ENCODE measurements around the gene RAB3IP.
"Not testable (repeated sequence)": the region's sequence is repeated elsewhere in the genome, so short reads cannot be mapped to it uniquely, and the experiment has no call there.

RAB3IP gene

GRCh38 chr12:69758105-69758504 is 19.4 kb downstream of the RAB3IP start:
- no peak for FAIRE-seq

- FAIRE-seq: not testable (repeated sequence)
These were observed 20.9 kb downstream of the RAB3IP start for GRCh38 chr12:69759581-69759980.

DNA sequence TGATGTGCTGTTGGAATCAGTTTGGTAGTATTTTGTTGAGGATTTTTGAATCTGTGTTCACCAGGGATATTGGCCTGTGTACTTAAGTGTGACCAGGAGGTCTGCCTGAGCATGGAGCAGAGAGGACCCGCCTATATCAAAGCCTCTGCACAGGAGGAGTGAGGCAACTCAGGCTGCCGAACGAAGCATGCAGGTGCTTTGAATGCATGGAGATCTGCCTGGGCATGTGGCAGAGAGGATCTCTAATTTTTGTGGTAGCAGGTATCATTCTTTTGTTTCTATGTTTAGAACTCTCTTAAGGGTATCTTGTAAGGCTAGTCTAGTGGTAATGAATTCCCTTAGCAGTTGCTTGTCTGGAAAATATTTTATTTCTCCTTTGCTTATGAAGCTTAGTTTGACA is 26.9 kb downstream of the RAB3IP start:
- no peak for FAIRE-seq

- FAIRE-seq: no peak
These were observed 27.6 kb downstream of the RAB3IP start for GRCh38 chr12:69766260-69766659.

- no peak for FAIRE-seq
These were observed 41.3 kb downstream of the RAB3IP start for GRCh38 chr12:69779928-69780327.

DNA sequence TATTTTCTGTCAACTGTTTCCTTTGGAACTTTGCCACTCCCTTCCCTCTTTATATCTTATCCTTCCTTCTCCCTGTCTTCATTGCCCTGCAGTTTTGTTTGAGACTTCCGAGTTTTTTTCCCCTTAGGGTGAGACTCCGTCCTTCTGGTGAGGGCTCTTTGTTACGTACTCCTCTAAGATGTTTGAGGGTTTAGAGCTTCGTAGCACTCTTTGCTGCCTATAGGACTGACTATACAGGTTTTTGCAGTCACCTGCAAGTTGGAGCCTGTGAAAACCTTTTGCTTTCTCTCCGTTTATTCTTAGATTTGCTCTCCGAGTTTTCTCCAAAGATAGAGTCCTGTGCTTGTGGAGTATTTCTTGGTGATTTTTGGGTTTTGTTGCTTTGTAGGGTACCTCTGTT is 44.7 kb downstream of the RAB3IP start:
- no peak for FAIRE-seq

DNA sequence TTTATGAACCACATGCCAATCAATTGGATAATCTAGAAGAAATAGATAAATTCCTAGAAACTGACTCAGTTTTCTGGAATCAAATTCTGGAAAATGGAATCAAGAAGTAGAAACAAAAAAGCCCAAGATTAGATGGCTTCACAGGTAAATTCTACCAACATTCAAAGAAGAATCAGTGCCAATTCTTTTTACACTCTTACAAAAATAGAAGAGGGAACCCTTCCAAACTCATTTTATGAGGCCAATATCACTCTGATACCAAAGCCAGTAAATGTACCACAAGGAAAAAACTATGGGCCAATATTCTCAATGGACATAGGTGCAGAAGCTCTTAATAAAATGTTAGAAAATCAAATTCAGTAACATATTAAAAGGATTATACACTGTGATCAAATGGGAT is 50.7 kb downstream of the RAB3IP start:
- FAIRE-seq: no peak

DNA sequence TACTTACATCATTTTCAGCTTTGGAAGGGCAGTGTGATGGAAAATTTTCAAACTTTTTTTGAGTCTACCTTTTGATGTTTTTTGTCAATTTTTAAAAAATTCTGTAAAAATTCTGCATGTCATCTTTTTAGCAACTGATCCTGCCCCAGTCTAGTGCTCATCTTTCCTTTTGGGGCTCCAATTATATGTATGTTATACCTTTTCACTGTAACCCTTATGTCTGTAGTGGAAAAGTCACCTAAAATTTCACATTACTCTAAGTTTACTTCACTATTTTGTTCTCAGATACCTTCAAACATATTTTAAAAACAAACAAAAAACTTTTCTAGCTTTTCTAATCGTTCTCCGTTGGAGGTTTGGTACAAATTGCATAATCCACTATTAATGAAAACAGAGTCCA is 53.9 kb downstream of the RAB3IP start:
- FAIRE-seq: no peak

- not testable (repeated sequence) for FAIRE-seq
These were observed 68.6 kb downstream of the RAB3IP start for GRCh38 chr12:69807101-69807897.

DNA sequence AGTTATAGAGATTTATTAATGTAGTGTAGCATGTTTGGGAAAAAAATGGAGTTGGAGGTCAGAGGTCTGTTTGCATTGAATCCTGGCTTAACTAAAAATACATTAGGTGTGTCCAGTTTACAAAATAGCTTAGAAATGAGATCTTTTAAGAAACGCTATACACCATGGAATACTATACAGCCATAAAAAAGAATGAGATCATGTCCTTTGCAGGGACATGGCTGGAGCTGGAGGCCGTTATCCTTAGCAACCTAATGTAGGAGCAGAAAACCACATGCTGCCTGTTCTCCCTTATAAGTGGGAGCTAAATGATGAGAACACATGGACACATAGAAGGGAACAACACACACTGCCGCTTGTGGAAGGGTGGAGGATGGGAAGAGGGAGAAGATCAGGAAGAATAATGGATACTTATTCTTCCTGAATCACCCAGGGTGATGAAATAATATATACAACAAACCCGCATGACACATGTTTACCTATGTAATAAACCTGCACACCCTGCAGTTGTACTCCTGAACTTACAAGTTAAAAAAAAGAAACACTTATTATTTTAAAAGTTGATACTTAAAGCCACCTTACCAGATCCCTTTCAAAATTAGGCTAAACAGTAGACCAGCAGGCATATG is 72.3 kb downstream of the RAB3IP start:
- no peak for FAIRE-seq

- FAIRE-seq: no peak
These were observed 77.4 kb downstream of the RAB3IP start for GRCh38 chr12:69816082-69816481.

- no peak for FAIRE-seq
These were observed 82.4 kb downstream of the RAB3IP start for GRCh38 chr12:69821032-69821455.

DNA sequence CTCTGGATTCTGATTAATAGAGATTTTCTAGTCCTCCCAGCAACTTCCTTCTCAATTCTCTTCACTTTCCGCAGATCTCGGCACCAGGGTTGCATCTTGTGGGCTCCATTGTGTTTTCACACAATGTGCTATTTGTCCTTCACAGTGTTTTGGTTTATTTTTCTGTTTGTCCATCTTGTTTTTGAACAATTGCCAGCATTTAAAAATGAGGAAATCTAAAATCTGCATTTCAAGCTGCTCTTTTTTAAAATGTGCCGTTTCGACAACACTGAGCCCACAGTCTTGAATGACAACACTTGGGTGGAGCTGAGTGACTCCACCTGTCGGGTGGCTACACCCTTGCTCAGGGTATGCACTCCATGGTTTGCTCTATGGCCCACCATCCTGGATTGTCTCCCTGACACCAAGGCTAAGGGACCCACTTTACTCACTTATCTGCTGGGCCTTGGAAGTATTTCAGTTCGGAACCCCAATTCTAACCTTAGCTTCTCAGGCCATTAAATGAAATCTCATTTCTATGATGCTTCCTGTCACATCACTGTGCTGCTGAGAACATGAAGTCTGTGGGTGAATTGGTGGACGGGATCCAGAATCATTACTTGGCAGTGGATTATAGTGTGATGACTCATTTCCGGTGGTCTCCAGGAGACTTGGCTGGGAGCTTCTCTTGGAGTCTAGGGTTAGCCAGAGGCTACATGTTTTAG is 82.9 kb downstream of the RAB3IP start:
- no peak for FAIRE-seq

DNA sequence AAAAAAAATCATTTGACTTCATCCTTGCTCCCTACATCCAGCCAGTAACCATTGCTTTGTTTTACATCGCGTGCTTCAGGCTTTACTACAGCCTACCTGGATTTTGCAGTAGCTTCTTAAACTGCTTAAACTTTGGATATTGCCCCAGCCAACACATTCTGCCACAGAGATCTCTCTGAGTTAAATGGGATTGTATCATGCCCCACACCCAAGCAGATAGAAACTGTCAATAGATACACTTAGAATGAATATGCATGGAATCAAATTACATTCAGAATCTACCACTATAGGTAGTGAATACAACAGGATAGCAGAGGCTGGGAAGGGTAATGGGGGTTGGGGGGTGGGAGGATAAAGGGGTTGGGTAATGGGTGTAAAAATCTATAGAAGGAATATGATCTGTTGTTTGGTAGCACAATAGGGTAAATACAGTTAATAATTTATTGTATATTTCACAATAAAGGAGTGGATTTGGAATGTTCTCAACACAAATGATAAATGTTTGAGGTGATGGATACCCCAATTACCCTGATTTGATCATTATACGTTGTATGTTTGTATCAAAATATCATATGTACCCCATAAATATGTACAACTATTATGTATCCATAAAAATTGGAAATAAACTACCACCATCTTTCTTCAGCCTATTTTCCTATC is 83.7 kb downstream of the RAB3IP start:
- FAIRE-seq: no peak

DNA sequence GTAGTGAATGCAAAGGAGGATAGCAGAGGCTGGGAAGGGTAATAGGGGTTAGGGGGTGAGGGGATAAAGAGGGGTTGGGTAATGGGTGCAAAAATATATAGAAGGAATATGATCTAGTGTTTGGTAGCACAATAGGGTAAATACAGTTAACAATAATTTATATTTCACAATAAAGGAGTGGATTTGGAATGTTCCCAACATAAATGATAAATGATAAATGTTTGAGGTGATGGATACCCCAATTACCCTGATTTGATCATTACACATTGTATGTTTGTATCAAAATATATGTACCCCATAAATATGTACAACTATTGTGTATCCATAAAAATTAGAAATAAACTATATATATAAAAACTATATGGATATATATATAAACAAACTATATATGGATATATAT is 85.4 kb downstream of the RAB3IP start:
- peak; percentile 43 for FAIRE-seq

- no peak for FAIRE-seq
These were observed 86.4 kb downstream of the RAB3IP start, which contains the start of gene MYRFL for GRCh38 chr12:69824966-69825560. Gene MYRFL, plus strand, starts transcription at chr12:69825227. Its CDS starts 291 bp downstream, at chr12:69825518.

- no peak for FAIRE-seq
These were observed 90.2 kb downstream of the RAB3IP start for GRCh38 chr12:69828897-69829296.

- FAIRE-seq: no peak
These were observed 95.0 kb downstream of the RAB3IP start for GRCh38 chr12:69833696-69834095.

GRCh38 chr12:69834147-69834546 is 95.5 kb downstream of the RAB3IP start:
- no peak for FAIRE-seq

DNA sequence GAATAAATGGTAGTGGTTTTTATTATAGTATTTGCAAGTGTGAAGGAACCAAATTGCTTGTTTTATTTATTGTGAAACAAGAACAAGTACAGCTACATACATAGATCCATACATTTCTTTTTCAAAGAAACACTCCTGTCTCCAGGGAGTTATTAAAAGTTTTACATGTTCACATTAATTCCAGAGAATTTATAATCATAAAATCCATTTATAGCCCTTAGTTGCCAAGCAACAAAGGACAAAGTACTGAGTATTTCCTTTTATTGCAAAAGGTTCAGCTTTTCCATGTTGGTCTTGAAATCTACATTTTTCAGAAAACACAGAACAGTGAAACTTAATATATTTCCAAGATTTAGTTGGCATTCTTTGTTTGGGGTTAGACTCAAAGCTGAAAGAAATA is 95.9 kb downstream of the RAB3IP start:
- no peak for FAIRE-seq

- no peak for FAIRE-seq
These were observed 96.4 kb downstream of the RAB3IP start for GRCh38 chr12:69835081-69835480.

- no peak for FAIRE-seq
These were observed 97.4 kb downstream of the RAB3IP start for GRCh38 chr12:69836015-69836414.

- FAIRE-seq: no peak
These were observed 98.5 kb downstream of the RAB3IP start for GRCh38 chr12:69837191-69837590.
